Epithelial cell of prostate (primary cell): Measurements from ENCODE around the gene ACE.

Source experiments
- DNase-seq: peaks from one replicate; pipeline ENCODE4 v3.0.0-alpha.2; 2011; ENCODE audit warnings: low read depth, low spot score
- H3K27ac ChIP-seq: fragments of 450-650 bp; 2 replicates; pipeline ENCODE4 v1.5.1; 2017; ENCODE audit warnings: mild to moderate bottlenecking

ACE gene

GRCh38 chr17:63476854-63477479 is at the start of gene ACE:
ACE (plus strand) TSS chr17:63477061; CDS start chr17:63477095, 34 bp downstream.
- H3K27ac ChIP-seq: no peak within 1 kb of the TSS
- no peak for DNase-seq

- DNase-seq: no peak
- H3K27ac ChIP-seq: no peak overlapping the region
These were observed 47.1 kb upstream of the ACE start for GRCh38 chr17:63429766-63430165.

GRCh38 chr17:63430223-63430622 is 46.6 kb upstream of the ACE start:
- no peak overlapping the region for H3K27ac ChIP-seq
- DNase-seq: no peak

- no peak overlapping the region for H3K27ac ChIP-seq
- DNase-seq: no peak
These were observed 45.3 kb upstream of the ACE start for GRCh38 chr17:63431618-63431938.

- no peak for DNase-seq
- H3K27ac ChIP-seq: peak overlapping the region; percentile 54
These were observed 44.7 kb upstream of the ACE start for GRCh38 chr17:63431939-63432804.

- H3K27ac ChIP-seq: peak overlapping the region; percentile 54
- DNase-seq: no peak
These were observed 42.9 kb upstream of the ACE start for GRCh38 chr17:63433746-63434591.

- peak overlapping the region; percentile 41 for H3K27ac ChIP-seq
- peak; percentile 24 for DNase-seq
These were observed 41.8 kb upstream of the ACE start for GRCh38 chr17:63434951-63435571.

- no peak for DNase-seq
These were observed 41.0 kb upstream of the ACE start for GRCh38 chr17:63435681-63436522.

GRCh38 chr17:63436523-63437110 is 40.2 kb upstream of the ACE start:
- no peak for DNase-seq
- no peak overlapping the region for H3K27ac ChIP-seq

More at GRCh38 chr17:63435681-63436522, 41.0 kb upstream of the ACE start:
- H3K27ac ChIP-seq: peak overlapping the region; percentile 41

GRCh38 chr17:63437287-63438091 is 39.4 kb upstream of the ACE start:
- no peak overlapping the region for H3K27ac ChIP-seq
- no peak for DNase-seq

- H3K27ac ChIP-seq: no peak overlapping the region
- no peak for DNase-seq
These were observed 38.5 kb upstream of the ACE start for GRCh38 chr17:63438092-63439051.

- DNase-seq: no peak
- H3K27ac ChIP-seq: no peak overlapping the region
These were observed 37.2 kb upstream of the ACE start for GRCh38 chr17:63439687-63440086.

GRCh38 chr17:63440127-63440769 is 36.6 kb upstream of the ACE start:
- H3K27ac ChIP-seq: no peak overlapping the region
- DNase-seq: no peak

- H3K27ac ChIP-seq: no peak overlapping the region
- no peak for DNase-seq
These were observed 36.0 kb upstream of the ACE start for GRCh38 chr17:63440770-63441335.

GRCh38 chr17:63441654-63442053 is 35.2 kb upstream of the ACE start:
- DNase-seq: no peak

GRCh38 chr17:63442074-63442473 is 34.8 kb upstream of the ACE start:
- H3K27ac ChIP-seq: no peak overlapping the region
- DNase-seq: no peak

More at GRCh38 chr17:63441654-63442053, 35.2 kb upstream of the ACE start:
- no peak overlapping the region for H3K27ac ChIP-seq
